SK-N-SH (cell line): ENCODE results near the gene CEP120. TPM values are rescaled to one million over a fixed set of nuclear protein-coding genes. Genes with fewer than 3 reads are reported as not detected.

ENCODE experiments used
- CTCF ChIA-PET: fragments of 300-600, 350-600 bp; formaldehyde crosslinking; extraction: SDS; loops from one replicate; lab custom pipeline; 2021; lab: Yijun Ruan, JAX
- POLR2A ChIA-PET: fragments of 350-600 bp; sonication (Branson Sonifier 250); formaldehyde crosslinking; extraction: SDS; loops from one replicate; lab custom pipeline; 2020; ENCODE audit warnings: antibody characterized with exemption, inconsistent platforms; lab: Yijun Ruan, JAX
- DNase-seq: peaks from one replicate; pipeline ENCODE4 v3.0.0; 2012
- H2AFZ ChIP-seq: fragments of 200-600 bp; sonication (generic); 2 replicates; pipeline ENCODE4 v1.8.1; 2016; ENCODE audit warnings: antibody characterized with exemption, mild to moderate bottlenecking, low read depth
- H3F3A ChIP-seq: fragments of 200-600 bp; sonication (generic); replicated peaks from 2 replicates; pipeline ENCODE3; 2016; ENCODE audit warnings: antibody characterized with exemption, mild to moderate bottlenecking; ENCODE audit not compliant: insufficient read depth
- H3K27ac ChIP-seq, 2 experiments: fragments of 200-500 bp in 1 of 2; fragments of 200-600 bp in 1 of 2; sonication (Bioruptor generic) in 1 of 2; sonication (generic), shearing (Covaris generic) in 1 of 2; 2 replicates each; pipeline versions ENCODE4 v1.5.1 to v1.6.1; 2014 to 2016; ENCODE audit warnings: low read depth in 2 of 2, inconsistent platforms in 1 of 2, low read length in 1 of 2, mild to moderate bottlenecking in 1 of 2, mixed read lengths in 1 of 2
- H3K27me3 ChIP-seq: fragments of 200-600 bp; sonication (generic), shearing (Covaris generic); 2 replicates; pipeline ENCODE4 v1.6.1; 2016; ENCODE audit warnings: mixed run types; ENCODE audit not compliant: insufficient read depth
- H3K36me3 ChIP-seq, 2 experiments: fragments of 200-500 bp in 1 of 2; fragments of 200-600 bp in 1 of 2; sonication (Bioruptor generic) in 1 of 2; sonication (generic) in 1 of 2; replicated peaks in 1 of 2; 2 replicates each; pipeline versions ENCODE3 to v1.5.1; 2014 to 2016; ENCODE audit warnings: low read length in 1 of 2, mild to moderate bottlenecking in 1 of 2; ENCODE audit not compliant: insufficient read depth in 2 of 2, control insufficient read depth in 1 of 2
- H3K4me1 ChIP-seq, 2 experiments: fragments of 200-500 bp in 1 of 2; fragments of 200-600 bp in 1 of 2; sonication (Bioruptor generic) in 1 of 2; sonication (generic), shearing (Covaris generic) in 1 of 2; 2 replicates each; pipeline versions ENCODE4 v1.5.1 to v1.6.1; 2014 to 2016; ENCODE audit warnings: low read depth in 1 of 2, low read length in 1 of 2, mixed run types in 1 of 2; ENCODE audit not compliant: insufficient read depth in 2 of 2, control insufficient read depth in 1 of 2
- H3K4me2 ChIP-seq: fragments of 200-600 bp; sonication (generic), shearing (Covaris generic); 2 replicates; pipeline ENCODE4 v1.6.1; 2017; ENCODE audit warnings: mixed run types
- H3K4me3 ChIP-seq, 2 experiments: fragments of 200-500 bp in 1 of 2; fragments of 200-600 bp in 1 of 2; sonication (Bioruptor generic) in 1 of 2; sonication (generic), shearing (Covaris generic) in 1 of 2; 2 replicates each; pipeline versions ENCODE4 v1.5.1 to v1.8.1; 2014 to 2016; ENCODE audit warnings: low read depth in 2 of 2, inconsistent platforms in 1 of 2, low read length in 1 of 2, mild to moderate bottlenecking in 1 of 2, mixed read lengths in 1 of 2, moderate library complexity in 1 of 2
- H3K79me2 ChIP-seq: fragments of 200-600 bp; sonication (generic); 2 replicates; pipeline ENCODE4 v1.8.1; 2017; ENCODE audit warnings: mild to moderate bottlenecking; ENCODE audit not compliant: insufficient read depth
- H3K9ac ChIP-seq: fragments of 200-600 bp; sonication (generic); 2 replicates; pipeline ENCODE4 v1.6.1; 2017; ENCODE audit warnings: mixed run types
- H3K9me2 ChIP-seq: fragments of 200-600 bp; sonication (generic); 2 replicates; pipeline ENCODE4 v1.6.1; 2017; ENCODE audit warnings: mixed run types
- H3K9me3 ChIP-seq: fragments of 200-600 bp; sonication (generic); 2 replicates; pipeline ENCODE4 v1.6.1; 2017; ENCODE audit warnings: mixed run types, mild to moderate bottlenecking, moderate library complexity
- H4K20me1 ChIP-seq: fragments of 200-600 bp; sonication (generic); 2 replicates; pipeline ENCODE4 v1.6.1; 2017; ENCODE audit warnings: mild to moderate bottlenecking, mixed run types; ENCODE audit not compliant: insufficient read depth
- ELF1 ChIP-seq: IDR thresholded peaks from 2 replicates; pipeline ENCODE4 v1.4.0; 2012
- EP300 ChIP-seq, 2 experiments: IDR thresholded peaks; 2 replicates each; pipeline versions ENCODE4 v1.4.0 to v1.6.1; 2012; ENCODE audit warnings: borderline replicate concordance in 1 of 2, low read depth in 1 of 2, low read length in 1 of 2
- EZH2phosphoT487 ChIP-seq: fragments of 200-600 bp; sonication (generic); IDR thresholded peaks from 2 replicates; pipeline ENCODE4 v1.6.1; 2017; ENCODE audit warnings: low read depth, mixed run types, mild to moderate bottlenecking, antibody characterized with exemption, moderate library complexity, borderline replicate concordance
- FOXJ3 ChIP-seq: sonication (generic); formaldehyde crosslinking; IDR thresholded peaks from 2 replicates; pipeline ENCODE4 v1.5.1; 2020; ENCODE audit warnings: mild to moderate bottlenecking, missing genetic modification reagents
- GABPA ChIP-seq: IDR thresholded peaks from 2 replicates; pipeline ENCODE4 v1.4.0; 2012; ENCODE audit warnings: low read depth, mild to moderate bottlenecking
- JUND ChIP-seq: IDR thresholded peaks from 2 replicates; pipeline ENCODE4 v1.4.0; 2012
- MEF2A ChIP-seq: IDR thresholded peaks from 2 replicates; pipeline ENCODE4 v1.4.0; 2012; ENCODE audit warnings: low read depth, borderline replicate concordance
- MXI1 ChIP-seq: IDR thresholded peaks from 2 replicates; pipeline ENCODE4 v1.6.1; 2012; ENCODE audit warnings: mild to moderate bottlenecking, low read depth, low read length, improper control_type of control experiment
- POLR2AphosphoS5 ChIP-seq: IDR thresholded peaks from 2 replicates; pipeline ENCODE4 v1.6.1; 2012; ENCODE audit warnings: low read depth, low read length
- RCOR1 ChIP-seq: fragments of 150-350 bp; IDR thresholded peaks from 2 replicates; pipeline ENCODE4 v1.6.1; 2017; ENCODE audit warnings: antibody characterized with exemption, low read length
- SMC3 ChIP-seq: IDR thresholded peaks from 2 replicates; pipeline ENCODE4 v1.6.1; 2012; ENCODE audit warnings: low read depth, low read length, improper control_type of control experiment
- TCF12 ChIP-seq: IDR thresholded peaks from 2 replicates; pipeline ENCODE4 v1.4.0; 2012
- YY1 ChIP-seq: IDR thresholded peaks from 2 replicates; pipeline ENCODE4 v1.4.0; 2012; ENCODE audit warnings: low read depth, mild to moderate bottlenecking
- WGBS: methylation state at CpG from one replicate; pipeline ENCODE4 v1.1.6; 2017; ENCODE audit warnings: low lambda C conversion rate; 5-methylcytosine and 5-hydroxymethylcytosine counted together
- polyA plus RNA-seq, 3 experiments: library from polyadenylated mRNA; depleted of rRNA; stranded (reverse); fragments of >200 nt; gene quantifications; 2 replicates each; pipeline ENCODE4 v1.2.3, GENCODE V29; 2012
- TF ChIP-seq, protein P1 (sequence below): IDR thresholded peaks from 2 replicates; pipeline ENCODE4 v1.4.0; 2012; ENCODE audit warnings: low read depth, borderline replicate concordance
- TF ChIP-seq, protein P2 (sequence below): IDR thresholded peaks from 2 replicates; pipeline ENCODE4 v1.4.0; 2012; ENCODE audit warnings: low read depth, borderline replicate concordance
- TF ChIP-seq, protein P3 (sequence below): fragments of 150-350 bp; IDR thresholded peaks from 2 replicates; pipeline ENCODE4 v1.6.1; 2016; ENCODE audit warnings: mild to moderate bottlenecking, low read depth, low read length
- TF ChIP-seq, protein P4 (sequence below): fragments of 200-600 bp; sonication (generic); IDR thresholded peaks from 2 replicates; pipeline ENCODE4 v1.6.1; 2017; ENCODE audit warnings: antibody characterized with exemption, mild to moderate bottlenecking, moderate library complexity
- TF ChIP-seq, protein P5 (sequence below): IDR thresholded peaks from 2 replicates; pipeline ENCODE4 v1.6.1; 2012; ENCODE audit warnings: mild to moderate bottlenecking, low read depth, low read length, moderate library complexity
- TF ChIP-seq, protein P6 (sequence below): IDR thresholded peaks from 2 replicates; pipeline ENCODE4 v1.4.0; 2012; ENCODE audit warnings: low read depth

Gene CEP120
- polyA plus RNA-seq, 1 of the 3 experiments (the other 2 are of a cell fraction) = 5.0 TPM

DNA sequence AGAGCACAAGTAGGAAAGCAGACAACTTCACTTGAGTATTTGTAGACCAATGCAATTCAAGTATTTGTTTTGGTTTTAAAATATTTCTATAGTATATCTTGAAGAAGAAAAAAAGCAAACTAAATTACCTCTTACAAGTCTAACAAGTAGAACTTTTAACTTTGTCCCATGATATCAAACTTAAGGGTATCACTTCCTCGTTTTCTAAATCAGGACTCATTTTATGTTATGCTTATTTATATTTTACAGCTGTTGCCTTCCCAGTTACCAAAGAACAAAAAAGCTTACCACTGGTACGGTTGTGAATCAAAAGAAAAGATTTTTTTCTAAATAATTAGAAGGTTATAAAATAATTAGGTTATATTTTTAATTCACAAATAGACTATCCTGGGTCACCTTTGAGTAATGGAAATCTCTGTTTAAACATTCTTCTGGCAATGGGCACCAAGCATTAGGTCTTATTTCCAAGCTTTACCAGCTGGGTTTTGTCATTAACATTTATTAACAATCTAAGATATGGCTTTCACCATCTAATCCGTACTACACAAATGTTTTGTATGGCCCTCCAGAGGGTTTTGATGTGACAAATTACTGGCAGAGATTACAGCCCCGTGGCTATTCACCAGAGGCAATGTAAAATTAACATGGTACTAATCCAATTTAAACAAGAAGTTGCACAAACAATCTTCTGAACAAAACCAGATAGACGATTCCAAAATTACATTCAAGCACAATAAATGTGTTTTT lies 63.6 kb downstream of the CEP120 start:
- 76% methylated on average over 5 of the region's 5 CpGs for WGBS
- TF ChIP-seq RCOR1 = no peak
- TF ChIP-seq POLR2AphosphoS5 = no peak
- TF ChIP-seq SMC3 = no peak
- TF ChIP-seq, protein P1, sequence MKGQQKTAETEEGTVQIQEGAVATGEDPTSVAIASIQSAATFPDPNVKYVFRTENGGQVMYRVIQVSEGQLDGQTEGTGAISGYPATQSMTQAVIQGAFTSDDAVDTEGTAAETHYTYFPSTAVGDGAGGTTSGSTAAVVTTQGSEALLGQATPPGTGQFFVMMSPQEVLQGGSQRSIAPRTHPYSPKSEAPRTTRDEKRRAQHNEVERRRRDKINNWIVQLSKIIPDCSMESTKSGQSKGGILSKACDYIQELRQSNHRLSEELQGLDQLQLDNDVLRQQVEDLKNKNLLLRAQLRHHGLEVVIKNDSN = no peak
- TF ChIP-seq EZH2phosphoT487 = no peak
- no peak for TF ChIP-seq MEF2A
- TF ChIP-seq, protein P2, sequence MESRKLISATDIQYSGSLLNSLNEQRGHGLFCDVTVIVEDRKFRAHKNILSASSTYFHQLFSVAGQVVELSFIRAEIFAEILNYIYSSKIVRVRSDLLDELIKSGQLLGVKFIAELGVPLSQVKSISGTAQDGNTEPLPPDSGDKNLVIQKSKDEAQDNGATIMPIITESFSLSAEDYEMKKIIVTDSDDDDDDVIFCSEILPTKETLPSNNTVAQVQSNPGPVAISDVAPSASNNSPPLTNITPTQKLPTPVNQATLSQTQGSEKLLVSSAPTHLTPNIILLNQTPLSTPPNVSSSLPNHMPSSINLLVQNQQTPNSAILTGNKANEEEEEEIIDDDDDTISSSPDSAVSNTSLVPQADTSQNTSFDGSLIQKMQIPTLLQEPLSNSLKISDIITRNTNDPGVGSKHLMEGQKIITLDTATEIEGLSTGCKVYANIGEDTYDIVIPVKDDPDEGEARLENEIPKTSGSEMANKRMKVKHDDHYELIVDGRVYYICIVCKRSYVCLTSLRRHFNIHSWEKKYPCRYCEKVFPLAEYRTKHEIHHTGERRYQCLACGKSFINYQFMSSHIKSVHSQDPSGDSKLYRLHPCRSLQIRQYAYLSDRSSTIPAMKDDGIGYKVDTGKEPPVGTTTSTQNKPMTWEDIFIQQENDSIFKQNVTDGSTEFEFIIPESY = no peak
- TF ChIP-seq FOXJ3 (CRISPR knock-in tag) = no peak
- TF ChIP-seq ELF1 = no peak
- TF ChIP-seq, protein P3, sequence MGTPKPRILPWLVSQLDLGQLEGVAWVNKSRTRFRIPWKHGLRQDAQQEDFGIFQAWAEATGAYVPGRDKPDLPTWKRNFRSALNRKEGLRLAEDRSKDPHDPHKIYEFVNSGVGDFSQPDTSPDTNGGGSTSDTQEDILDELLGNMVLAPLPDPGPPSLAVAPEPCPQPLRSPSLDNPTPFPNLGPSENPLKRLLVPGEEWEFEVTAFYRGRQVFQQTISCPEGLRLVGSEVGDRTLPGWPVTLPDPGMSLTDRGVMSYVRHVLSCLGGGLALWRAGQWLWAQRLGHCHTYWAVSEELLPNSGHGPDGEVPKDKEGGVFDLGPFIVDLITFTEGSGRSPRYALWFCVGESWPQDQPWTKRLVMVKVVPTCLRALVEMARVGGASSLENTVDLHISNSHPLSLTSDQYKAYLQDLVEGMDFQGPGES = no peak
- no peak for TF ChIP-seq MXI1
- TF ChIP-seq GABPA = no peak
- TF ChIP-seq, protein P4, sequence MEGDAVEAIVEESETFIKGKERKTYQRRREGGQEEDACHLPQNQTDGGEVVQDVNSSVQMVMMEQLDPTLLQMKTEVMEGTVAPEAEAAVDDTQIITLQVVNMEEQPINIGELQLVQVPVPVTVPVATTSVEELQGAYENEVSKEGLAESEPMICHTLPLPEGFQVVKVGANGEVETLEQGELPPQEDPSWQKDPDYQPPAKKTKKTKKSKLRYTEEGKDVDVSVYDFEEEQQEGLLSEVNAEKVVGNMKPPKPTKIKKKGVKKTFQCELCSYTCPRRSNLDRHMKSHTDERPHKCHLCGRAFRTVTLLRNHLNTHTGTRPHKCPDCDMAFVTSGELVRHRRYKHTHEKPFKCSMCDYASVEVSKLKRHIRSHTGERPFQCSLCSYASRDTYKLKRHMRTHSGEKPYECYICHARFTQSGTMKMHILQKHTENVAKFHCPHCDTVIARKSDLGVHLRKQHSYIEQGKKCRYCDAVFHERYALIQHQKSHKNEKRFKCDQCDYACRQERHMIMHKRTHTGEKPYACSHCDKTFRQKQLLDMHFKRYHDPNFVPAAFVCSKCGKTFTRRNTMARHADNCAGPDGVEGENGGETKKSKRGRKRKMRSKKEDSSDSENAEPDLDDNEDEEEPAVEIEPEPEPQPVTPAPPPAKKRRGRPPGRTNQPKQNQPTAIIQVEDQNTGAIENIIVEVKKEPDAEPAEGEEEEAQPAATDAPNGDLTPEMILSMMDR = no peak
- TF ChIP-seq, protein P5, sequence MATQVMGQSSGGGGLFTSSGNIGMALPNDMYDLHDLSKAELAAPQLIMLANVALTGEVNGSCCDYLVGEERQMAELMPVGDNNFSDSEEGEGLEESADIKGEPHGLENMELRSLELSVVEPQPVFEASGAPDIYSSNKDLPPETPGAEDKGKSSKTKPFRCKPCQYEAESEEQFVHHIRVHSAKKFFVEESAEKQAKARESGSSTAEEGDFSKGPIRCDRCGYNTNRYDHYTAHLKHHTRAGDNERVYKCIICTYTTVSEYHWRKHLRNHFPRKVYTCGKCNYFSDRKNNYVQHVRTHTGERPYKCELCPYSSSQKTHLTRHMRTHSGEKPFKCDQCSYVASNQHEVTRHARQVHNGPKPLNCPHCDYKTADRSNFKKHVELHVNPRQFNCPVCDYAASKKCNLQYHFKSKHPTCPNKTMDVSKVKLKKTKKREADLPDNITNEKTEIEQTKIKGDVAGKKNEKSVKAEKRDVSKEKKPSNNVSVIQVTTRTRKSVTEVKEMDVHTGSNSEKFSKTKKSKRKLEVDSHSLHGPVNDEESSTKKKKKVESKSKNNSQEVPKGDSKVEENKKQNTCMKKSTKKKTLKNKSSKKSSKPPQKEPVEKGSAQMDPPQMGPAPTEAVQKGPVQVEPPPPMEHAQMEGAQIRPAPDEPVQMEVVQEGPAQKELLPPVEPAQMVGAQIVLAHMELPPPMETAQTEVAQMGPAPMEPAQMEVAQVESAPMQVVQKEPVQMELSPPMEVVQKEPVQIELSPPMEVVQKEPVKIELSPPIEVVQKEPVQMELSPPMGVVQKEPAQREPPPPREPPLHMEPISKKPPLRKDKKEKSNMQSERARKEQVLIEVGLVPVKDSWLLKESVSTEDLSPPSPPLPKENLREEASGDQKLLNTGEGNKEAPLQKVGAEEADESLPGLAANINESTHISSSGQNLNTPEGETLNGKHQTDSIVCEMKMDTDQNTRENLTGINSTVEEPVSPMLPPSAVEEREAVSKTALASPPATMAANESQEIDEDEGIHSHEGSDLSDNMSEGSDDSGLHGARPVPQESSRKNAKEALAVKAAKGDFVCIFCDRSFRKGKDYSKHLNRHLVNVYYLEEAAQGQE = no peak
- TF ChIP-seq TCF12 = no peak
- TF ChIP-seq EP300 (IDR thresholded peaks at IDR 0.05; ENCODE audit: borderline replicate concordance in 1 of 2, low read depth in 1 of 2, low read length in 1 of 2) = no peak
- TF ChIP-seq, protein P6, sequence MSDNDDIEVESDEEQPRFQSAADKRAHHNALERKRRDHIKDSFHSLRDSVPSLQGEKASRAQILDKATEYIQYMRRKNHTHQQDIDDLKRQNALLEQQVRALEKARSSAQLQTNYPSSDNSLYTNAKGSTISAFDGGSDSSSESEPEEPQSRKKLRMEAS = no peak
- TF ChIP-seq YY1 = no peak
- TF ChIP-seq JUND = no peak
- Histone ChIP-seq H3F3A (no peaks in the 10 kb centered on the region), H3K36me3 (peaks cover 38 to 48% of the 10 kb centered on the region in 2 experiments), H3K9me3 (no peaks in the 10 kb centered on the region), H3K27me3 (no peaks in the 10 kb centered on the region), H3K4me3 (no peak overlapping the region), H3K27ac (no peak overlapping the region), H2AFZ (no peak overlapping the region), H3K9ac (no peak overlapping the region), H3K4me1 (no peaks in the 10 kb centered on the region; a peak in 1 of 4 replicates), H3K9me2 (no peaks in the 10 kb centered on the region), H3K4me2 (no peak overlapping the region), H3K79me2 (no peaks in the 10 kb centered on the region), H4K20me1 (no peaks in the 10 kb centered on the region)
- DNase-seq = no peak
- POLR2A ChIA-PET = no interaction called here
- CTCF ChIA-PET = interaction anchor here (1.3 to 1.5 kb wide), 4 partner anchors 9 to 26 kb away, joined by 3 to 6 read pairs (median 5); no protein-coding TSS in a partner anchor
